GM18861 (cell line): ENCODE measurements around the gene ABHD4.
"Not testable (repeated sequence)": the region's sequence is repeated elsewhere in the genome, so short reads cannot be mapped to it uniquely, and the experiment has no call there.

ENCODE experiments used
- ATAC-seq: cut with Tn5 transposase; IDR thresholded peaks from one replicate; pipeline ENCODE4 v1.9.1; 2021; ENCODE audit not compliant: unreplicated experiment

The ABHD4 gene

DNA sequence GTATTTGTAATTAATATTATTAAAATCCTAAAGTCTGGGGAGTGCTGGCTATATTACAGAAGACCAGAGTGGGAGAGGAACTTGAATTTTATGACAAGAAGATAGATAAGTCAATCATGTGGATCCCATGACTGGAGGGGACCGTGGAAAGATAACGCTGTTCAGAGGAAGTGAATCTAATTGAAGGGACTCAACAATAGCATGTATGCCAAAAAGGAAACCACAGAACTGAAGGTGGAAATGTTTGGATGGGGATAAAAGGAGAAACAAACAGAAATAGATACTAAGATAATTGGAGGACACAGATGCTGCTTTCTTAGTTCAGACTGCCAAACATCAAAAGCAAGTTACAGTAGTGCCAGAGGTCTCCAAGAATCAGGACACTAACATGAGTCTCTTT lies 24.9 kb downstream of the ABHD4 start:
- no peak for ATAC-seq

DNA sequence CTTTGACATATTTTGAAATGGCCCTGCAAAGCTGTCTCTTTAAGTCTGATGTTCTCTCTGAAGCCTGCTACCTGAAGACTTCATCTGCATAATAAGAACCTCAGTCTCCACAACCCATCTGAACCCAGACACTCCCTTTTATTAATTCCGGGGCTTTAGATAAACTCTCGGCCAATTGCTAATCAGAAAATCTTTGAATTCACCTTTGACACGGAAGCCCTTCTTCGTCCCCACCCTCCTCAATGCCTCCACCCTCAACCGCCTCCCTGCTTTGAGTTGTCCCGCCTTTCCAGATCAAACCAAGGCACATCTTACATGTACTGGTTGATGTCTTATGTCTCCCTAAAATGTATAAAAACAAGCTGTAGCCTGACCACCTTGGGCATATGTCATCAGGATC lies 28.5 kb downstream of the ABHD4 start:
- ATAC-seq = no peak

DNA sequence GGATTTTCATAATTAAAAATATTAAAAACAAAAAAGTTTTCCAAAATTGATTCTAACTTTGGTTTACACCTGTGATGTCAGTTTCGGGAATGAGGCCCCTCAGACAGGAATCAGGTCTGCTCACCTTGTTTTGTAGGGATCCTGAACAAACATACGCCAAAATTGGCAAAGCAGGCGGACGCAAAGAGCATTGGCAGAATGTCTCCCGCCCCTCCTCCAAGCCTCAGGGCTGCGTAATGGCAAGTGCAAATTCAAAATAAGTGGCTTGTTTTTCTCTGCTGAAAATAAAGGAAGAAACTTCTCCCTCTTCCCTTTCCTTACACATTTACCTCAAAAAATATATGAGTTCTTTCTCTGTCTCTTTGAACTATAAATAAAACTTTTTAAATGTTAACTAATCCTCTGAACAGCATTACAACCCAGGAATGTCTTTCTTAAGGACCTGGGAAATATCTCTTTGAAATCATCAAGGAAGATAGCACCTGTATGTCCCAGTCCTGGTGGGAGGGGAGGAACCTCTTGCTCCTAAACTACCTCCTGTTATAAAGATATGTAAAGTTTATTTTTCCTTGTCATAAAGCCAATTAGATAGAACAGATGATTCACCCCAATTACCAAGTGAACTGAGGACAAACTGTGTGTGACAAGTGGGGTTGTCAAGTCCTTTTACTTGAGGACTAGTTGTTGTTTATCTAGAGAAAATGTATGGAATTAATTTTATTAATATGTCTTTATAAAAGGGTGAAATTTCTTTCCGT lies 29.6 kb downstream of the ABHD4 start:
- no peak for ATAC-seq

DNA sequence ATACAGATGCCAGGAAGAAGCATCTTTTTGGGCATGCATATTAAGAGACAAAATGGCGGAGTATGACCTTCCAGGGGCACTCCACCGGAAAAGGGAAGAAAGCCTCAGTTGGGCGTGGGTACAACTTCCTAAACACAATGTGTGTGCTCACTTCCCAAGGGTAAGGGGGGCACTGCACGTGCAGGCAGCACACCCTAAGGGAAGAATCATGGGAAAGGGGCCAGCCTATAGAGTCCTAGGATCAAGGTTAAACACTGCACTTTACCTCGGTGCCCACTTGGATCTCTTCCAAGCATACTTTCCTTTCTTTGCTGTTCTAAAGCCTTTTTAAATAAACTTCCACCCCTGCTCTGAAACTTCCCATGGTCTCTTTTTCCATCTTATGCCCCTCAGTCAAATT lies 31.3 kb downstream of the ABHD4 start:
- no peak for ATAC-seq

DNA sequence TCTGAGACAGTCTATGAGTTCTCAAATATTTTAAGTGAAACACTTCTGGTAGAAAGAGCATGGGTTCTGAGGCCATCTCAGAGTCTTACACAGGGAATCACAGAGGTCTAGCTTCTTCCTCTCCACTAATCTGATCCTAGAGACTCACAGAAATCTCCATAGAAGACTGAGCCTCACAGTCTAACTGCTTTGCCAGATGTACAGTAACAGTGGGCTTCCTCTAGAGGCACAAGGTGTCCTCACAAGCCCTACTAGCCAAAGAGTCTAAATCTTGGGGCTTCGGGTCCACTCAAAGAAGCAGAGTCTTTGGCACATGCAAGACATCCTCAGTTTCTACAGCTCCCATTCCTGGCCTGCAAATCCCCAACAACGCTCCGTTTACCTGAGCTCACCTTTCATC lies 32.0 kb downstream of the ABHD4 start:
- ATAC-seq = no peak

DNA sequence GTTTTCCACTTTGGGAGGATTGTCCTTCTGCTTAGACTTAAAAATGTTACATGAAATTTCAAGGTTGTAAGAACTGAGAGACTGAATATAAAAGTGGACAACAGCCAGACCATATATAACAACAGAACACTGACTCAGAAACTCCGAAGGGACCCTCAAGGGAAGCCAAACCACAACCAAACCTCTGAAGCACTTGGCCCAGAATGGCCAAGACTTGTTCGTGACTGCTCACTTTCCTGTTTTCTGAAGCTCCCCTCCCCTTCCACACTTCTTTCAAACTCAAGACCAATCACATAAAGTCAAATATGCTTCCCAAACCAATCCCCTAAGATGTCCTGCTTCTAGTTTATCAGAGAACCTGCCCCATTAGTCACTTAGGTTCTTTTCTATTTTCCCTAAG lies 32.4 kb downstream of the ABHD4 start:
- no peak for ATAC-seq

DNA sequence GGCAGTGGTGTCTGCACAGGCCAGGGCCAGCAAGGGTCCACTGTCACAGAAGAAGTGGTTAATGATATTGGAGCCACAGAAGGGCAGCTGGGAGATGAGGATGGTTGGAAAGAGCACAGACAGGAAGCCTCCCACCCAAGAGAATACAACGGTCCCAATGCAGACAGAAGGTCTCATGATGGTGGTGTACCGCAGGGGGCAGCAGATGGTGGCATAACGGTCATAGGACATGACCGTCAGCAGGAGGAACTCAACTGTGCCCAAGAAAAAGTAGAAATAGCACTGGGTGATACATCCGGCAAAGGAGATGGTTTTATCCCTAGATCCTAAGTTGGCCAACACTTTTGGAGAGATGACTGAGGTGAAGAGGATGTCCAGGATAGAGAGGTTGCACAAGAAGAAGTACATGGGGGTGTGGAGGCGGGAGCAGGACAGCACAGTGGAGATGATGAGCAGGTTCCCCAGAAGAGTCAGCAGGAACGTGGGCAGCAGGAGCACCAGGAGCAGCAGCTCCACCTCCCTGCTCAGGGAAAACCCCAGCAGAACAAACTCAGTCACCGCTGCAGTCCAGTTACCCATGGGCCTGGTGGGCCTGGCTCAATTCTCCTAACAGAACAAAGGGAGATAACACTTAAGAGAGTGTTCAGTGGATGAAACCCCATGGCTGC lies 36.3 kb downstream of the ABHD4 start:
- ATAC-seq = no peak

DNA sequence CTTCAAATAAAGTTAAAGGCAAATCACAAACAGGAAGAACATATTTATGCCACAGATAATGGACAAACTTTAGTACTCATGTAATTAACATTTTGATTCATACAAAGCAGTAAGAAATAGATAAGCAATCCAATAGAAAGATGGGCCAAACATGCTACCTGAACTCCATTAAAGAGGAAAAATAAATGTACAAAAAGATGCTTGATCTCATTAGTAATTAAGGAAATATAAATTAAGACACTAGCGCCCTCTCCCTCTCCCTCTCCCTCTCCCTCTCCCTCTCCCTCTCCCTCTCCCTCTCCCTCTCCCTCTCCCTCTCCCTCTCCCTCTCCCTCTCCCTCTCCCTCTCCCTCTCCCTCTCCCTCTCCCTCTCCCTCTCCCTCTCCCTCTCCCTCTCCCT lies 37.9 kb downstream of the ABHD4 start:
- ATAC-seq = not testable (repeated sequence)

DNA sequence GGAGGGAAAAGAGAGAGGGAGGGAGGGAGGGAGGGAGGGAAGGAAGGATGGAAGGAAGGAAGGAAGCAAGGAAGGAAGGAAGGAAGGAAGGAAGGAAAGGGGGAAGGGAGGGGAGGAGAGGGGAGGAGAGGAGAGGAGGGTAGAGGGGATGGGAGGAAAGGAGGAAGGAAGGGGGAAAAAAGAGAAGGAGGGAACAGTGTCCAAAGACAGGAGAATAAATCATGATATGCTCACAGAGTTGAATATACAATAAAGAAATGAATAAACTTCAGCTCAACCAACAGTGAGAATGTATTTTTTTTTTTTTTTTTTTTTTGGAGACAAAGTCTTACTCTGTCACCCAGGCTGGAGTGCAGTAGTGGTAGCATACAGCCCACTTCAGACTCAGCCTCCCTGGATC lies 42.1 kb downstream of the ABHD4 start:
- no peak for ATAC-seq

DNA sequence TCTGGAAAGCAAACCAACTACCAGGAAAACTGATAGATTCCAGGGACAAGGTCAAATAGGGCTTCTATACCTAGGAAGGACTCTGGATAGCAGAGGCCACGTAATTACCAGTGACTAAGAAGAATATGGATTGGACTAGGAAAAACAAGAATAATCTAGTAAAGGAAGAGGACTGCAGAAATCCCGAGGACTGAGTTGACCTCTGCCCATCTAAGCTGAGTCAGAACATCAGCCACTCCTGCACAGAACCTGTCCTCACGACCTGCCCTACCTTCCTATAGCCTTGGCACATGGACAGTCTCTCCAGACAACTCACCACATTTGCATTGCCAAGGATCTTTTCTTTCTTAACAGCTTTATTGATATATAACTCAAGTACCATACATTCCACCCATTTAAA lies 43.7 kb downstream of the ABHD4 start:
- ATAC-seq = no peak

DNA sequence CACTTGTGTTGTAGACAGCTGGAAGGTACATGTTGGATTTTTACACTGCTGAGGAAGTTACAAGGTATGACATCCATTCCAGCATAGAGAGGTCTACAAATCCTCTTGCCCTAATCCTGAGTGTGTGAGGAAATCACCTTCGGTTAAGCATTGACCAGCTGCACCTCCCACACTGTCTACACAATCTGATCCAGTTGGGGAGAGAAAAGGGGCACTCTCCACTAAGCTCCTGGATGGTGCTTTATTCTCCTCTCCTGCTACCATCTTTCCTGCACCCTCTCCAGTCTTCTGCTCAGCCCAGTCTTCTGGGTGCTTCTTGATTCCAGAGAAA lies 46.2 kb downstream of the ABHD4 start, which contains the start of gene OR6J1:
Gene OR6J1 (minus strand): TSS at position 48 of the 331 bp plus-strand sequence. CDS start 9,541 bp downstream, outside the sequence.
- ATAC-seq = no peak

DNA sequence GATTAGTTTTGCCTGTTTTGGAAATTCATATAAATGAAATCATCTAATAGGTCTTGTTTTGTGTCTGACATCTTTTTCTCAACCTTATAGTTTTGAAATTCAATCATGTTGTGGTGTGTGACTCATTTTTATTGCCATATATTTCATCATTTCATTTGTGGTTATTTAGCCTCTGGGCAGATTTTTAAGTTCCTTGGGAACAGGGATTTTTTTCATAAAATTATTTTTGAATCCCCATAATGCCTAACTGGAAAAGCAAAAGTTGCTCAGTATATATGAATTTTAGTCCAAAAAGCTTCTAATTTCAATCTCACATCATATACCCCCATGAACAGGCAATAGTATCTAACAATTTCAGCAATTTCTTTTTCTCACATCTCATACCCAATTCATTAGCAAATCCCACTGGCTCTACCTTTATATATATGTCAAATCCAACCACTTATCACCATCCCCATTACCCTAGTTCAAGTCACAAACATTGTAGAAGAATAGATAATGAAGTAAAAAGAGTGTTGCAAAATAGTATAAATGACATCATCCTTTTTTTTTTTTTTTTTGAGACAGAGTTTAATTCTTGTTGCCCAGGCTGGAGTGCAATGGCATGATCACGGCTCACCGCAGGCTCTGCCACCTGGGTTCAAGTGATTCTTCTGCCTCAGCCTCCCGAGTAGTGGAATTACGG lies 48.6 kb downstream of the ABHD4 start:
- ATAC-seq = no peak

DNA sequence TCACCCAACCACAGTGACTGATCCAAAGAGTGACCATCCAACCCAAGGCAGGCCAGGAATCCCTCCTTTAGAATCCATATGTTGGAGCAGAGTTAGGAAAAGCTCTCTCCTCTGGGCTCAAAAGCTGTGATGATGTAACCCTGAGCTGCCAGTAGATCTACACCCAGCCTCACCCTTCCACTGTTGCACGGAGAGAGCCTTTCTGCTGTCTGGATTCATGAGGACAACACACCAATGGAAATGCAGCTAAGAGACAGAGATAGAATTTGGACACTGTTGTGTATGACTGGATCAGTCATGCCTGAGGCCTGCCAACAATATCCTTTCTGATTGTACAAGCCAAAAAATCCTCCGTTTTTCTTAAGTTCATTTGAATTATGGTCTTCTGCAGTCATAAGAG lies 50.4 kb downstream of the ABHD4 start:
- ATAC-seq = no peak

DNA sequence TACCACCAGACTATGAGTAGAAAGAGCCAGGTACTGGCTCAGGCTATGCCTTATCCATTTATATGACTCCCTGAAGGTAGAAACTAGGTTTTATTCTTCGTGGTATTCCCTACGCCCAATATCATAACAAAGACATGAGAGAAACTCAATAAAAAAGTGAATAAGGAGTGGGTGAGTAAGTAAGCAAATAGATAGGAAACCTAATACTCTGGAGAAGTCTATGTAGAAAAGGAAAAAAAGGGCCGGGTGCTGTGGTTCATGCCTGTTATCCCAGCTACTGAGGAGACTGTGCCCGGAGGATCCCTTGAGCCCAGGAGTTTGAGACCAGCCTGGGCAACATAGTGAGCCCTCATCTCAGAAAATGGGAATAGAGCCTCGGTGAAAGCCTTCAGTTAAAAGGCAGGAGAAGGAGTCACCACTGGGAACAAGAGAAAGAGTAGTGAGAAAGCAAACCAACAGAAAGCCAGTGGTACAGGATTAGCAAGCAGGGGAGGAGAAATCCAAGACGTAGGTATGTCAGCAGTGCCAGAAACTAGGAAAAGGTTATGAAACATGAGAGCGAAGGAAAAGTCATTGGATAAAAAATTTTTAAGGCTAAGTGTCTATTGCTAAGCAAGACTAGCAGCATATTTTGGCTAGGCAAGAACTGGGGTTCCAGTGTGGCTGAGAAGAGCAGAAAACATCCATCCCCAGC lies 52.1 kb downstream of the ABHD4 start:
- ATAC-seq = no peak

DNA sequence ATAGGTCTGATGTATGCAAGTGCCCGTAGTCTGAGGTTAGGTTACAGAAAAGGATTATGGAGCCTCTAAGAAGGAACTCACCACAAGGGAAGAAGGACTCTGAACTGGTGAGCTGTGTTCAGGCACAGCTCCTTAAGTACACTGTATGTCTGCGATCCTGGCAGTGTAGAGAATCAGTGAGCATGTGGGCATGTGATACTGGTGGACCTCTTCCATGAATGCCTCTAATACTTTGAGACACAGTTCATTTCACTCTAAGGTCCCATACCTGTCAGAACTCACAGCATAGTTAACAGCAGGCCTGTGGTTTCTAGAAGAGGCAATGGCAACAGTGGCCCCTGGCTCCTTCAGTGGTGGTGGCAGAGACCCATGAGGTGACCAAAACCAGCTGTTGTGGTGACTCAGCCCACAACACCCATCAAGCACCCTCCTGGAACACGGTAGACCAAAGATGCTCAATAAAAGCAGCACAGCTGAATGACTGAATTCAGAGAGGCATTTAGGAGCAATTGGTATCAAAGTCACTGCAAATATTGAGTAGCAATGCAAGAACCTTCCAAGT lies 52.9 kb downstream of the ABHD4 start:
- no peak for ATAC-seq

DNA sequence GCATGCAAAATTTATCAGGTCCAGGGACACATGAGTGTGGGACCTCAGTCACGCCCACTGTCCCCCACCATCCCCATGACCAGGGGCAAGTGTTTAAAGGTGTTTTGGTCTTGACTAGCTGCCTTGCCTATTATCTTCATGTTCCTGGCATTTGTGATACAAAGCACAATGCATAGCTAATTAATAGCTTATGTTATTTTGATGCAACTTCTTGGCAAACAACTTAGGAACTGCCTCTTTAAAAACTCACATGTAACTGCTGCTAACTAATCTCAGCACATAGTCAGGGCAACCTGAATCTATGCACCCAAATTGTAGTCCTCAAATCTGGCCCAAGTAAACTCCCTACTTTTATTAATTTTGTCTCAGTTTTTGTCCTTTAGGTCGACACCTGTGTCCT lies 53.5 kb downstream of the ABHD4 start:
- no peak for ATAC-seq

DNA sequence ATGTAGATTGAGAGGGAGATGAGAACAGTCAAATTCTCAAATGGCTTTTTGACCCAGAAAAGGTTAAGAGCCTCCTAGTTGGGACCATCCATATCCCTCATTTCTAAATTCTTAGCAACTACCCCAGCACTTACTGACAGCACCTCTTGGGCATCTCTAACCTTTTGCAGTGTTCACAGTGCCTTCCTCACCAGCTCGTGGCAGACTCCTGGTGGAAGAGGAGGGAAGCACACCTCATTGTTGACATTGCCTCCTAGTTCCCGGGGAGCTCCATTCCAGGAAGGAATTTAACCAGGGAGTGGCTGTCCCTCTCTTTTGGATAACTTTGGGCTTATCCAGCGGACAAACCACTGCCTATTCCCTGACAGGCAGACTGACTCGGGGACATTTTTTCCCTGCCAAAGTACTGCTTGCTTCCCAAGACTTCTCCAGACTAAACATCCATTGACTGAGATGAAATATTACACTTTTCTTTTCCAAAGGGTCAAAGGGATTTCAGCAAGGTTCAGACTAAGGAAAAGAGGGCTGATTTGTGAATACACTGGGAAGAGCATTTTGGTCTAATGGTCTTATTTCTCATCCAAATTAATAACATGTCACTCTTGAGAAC lies 55.0 kb downstream of the ABHD4 start:
- ATAC-seq = no peak

DNA sequence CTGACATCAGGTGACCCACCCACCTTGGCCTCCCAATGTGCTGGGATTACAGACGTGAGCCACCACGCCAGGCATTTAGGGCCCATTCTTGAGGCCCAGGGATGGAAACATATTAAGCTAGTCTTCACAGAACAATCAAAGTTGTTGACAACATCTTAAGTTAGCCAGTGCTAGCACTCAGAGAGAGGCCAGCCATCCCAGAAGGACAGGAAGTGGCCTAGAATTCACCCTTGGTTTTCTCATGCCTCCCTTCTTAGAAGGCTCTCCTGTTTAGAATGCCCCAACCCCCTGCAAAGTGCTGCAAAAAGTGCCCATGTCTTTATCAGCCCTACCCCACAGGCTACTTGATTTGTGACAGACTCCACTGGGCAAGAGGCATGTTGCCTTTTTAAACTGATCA lies 58.1 kb downstream of the ABHD4 start:
- ATAC-seq = no peak

DNA sequence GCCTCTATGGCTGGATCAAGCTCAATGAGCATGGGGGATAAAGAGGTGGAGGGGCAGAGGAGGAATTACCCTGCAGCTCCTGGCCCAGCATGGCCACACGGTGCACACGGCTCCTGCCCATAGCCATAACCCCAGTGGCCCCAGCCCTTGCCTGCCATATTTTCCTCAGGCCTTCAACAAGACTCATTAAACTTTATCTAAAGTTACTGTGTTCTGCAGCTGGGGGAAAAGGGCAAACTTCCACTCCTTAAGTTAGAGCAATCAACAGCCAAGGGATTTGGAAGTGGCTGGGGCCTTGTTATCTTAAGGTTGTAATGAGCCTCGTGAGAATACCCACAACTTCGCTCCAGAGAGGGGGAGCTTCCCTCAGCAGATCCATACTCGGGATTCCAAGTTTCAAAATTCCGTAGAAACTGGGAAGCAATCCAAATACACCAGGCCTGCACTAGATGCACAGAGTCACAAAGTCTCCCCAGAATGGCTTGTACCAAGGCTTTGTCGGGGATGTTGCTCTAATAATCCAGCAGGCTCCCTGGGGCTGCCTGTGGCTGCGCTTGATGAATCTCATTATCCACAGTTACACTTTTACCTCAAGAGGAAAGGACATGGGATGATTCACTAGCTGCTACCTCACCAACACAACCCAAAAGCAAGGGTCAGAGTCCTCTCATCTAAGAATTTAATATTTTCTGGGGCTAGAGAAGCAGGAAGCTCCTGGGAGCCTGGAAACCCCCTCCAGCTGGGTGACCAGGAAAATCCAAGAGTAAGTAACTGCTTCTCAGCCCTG lies 59.0 kb downstream of the ABHD4 start:
- no peak for ATAC-seq

DNA sequence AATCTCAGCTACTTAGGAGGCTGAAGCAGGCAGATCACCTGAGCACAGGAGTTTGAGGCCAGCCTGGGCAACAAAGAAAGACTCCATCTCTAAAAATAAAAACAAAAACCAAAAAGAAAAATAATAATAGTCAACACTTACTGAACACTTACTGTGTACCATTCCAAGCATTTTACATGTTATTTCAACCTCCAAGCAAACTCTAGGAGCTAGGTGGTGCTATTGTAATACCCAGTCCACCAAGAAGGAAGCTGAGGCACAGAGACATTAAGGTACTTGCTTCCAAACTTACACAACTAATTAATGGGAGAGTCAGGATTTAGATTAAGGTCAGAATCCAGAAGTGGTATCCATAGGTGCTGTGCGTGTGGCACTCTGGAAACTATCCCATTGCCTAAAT lies 59.8 kb downstream of the ABHD4 start:
- ATAC-seq = no peak
